B cell (primary cell): ENCODE data around the gene RFC5. TPM values are rescaled to one million over a fixed set of nuclear protein-coding genes. Genes with fewer than 3 reads are reported as not detected.

ENCODE experiments used
- ATAC-seq: fragments of 200-7000 bp; cut with Tn5 transposase; one replicate; pipeline ENCODE4 v1.10.0; 2021; ENCODE audit warnings: low read depth, mild to moderate bottlenecking, moderate number of reproducible peaks, moderate library complexity
- CTCF ChIA-PET: fragments of 350-600 bp; sonication (Branson Sonifier 250); formaldehyde crosslinking; loops from one replicate; lab custom pipeline; 2021; ENCODE audit warnings: antibody characterized with exemption, inconsistent platforms; lab: Charles Lee
- POLR2A ChIA-PET: fragments of 350-600 bp; sonication (Branson Sonifier 250); formaldehyde crosslinking; loops from one replicate; lab custom pipeline; 2021; ENCODE audit warnings: antibody characterized with exemption; lab: Charles Lee
- DNase-seq: peaks from one replicate; pipeline ENCODE4 v3.0.0; 2013
- H2AFZ ChIP-seq: 2 replicates; pipeline ENCODE4 v1.6.1; 2012; ENCODE audit warnings: mild to moderate bottlenecking, low read depth, low read length; ENCODE audit not compliant: insufficient read depth, poor library complexity, severe bottlenecking
- H3K27ac ChIP-seq, 2 donors: 1 replicate in 1 of 2; 2 replicates in 1 of 2; pipeline ENCODE4 v1.5.1; 2012 to 2013; ENCODE audit warnings: low read length in 2 of 2, mild to moderate bottlenecking in 2 of 2, moderate library complexity in 1 of 2
- H3K27me3 ChIP-seq, 4 experiments: fragments of 200-600 bp in 1 of 4; sonication (generic) in 1 of 4; replicated peaks in 1 of 4; 1 replicate in 2 of 4; 2 replicates in 2 of 4; pipeline versions ENCODE4 v1.6.1 to v1.7.0; 2013 to 2016; ENCODE audit warnings: low read length in 3 of 4, mild to moderate bottlenecking in 2 of 4, mixed read lengths in 1 of 4, moderate library complexity in 1 of 4; ENCODE audit not compliant: insufficient read depth in 4 of 4, control insufficient read depth in 3 of 4; ENCODE audit errors: control extremely low read depth in 1 of 4
- H3K36me3 ChIP-seq, 2 experiments: replicated peaks in 1 of 2; 1 replicate in 1 of 2; 2 replicates in 1 of 2; pipeline versions ENCODE4 v1.6.1 to v1.7.1; 2013; ENCODE audit warnings: low read length in 1 of 2; ENCODE audit not compliant: insufficient read depth in 2 of 2, control insufficient read depth in 1 of 2; ENCODE audit errors: control extremely low read depth in 1 of 2, extremely low read depth in 1 of 2
- H3K4me1 ChIP-seq, 2 donors: fragments of 200-600 bp in 1 of 2; sonication (generic) in 1 of 2; 1 replicate in 1 of 2; 2 replicates in 1 of 2; pipeline versions ENCODE4 v1.5.1 to v1.6.1; 2013 to 2017; ENCODE audit warnings: low read length in 2 of 2; ENCODE audit not compliant: control insufficient read depth in 2 of 2, insufficient read depth in 2 of 2
- H3K4me2 ChIP-seq: replicated peaks from 2 replicates; pipeline ENCODE3; 2012; ENCODE audit warnings: mild to moderate bottlenecking, low read depth, low read length; ENCODE audit not compliant: poor library complexity, severe bottlenecking
- H3K4me3 ChIP-seq, 5 experiments: fragments of 200-600 bp in 1 of 5; sonication (generic) in 1 of 5; 1 replicate in 3 of 5; 2 replicates in 2 of 5; pipeline versions ENCODE4 v1.5.1 to v1.7.0; 2011 to 2016; ENCODE audit warnings: low read length in 4 of 5, mild to moderate bottlenecking in 4 of 5, low read depth in 2 of 5, control low read depth in 1 of 5, moderate library complexity in 1 of 5; ENCODE audit not compliant: insufficient read depth in 1 of 5; ENCODE audit errors: control extremely low read depth in 1 of 5, extremely low read depth in 1 of 5
- H3K79me2 ChIP-seq: fragments of 200-600 bp; sonication (generic); one replicate; pipeline ENCODE4 v1.6.0; 2016; ENCODE audit warnings: low read length; ENCODE audit not compliant: control insufficient read depth, insufficient read depth
- H3K9ac ChIP-seq: fragments of 200-600 bp; sonication (generic); 2 replicates; pipeline ENCODE4 v1.6.1; 2017; ENCODE audit warnings: mild to moderate bottlenecking, low read length, moderate library complexity
- H3K9me3 ChIP-seq, 3 donors: one replicate each; pipeline versions ENCODE4 v1.6.1 to v1.7.1; 2013; ENCODE audit warnings: low read length in 2 of 3; ENCODE audit not compliant: control insufficient read depth in 2 of 3, insufficient read depth in 1 of 3; ENCODE audit errors: control extremely low read depth in 1 of 3
- H4K20me1 ChIP-seq: 2 replicates; pipeline ENCODE4 v1.6.0; 2012; ENCODE audit warnings: mild to moderate bottlenecking, low read length; ENCODE audit not compliant: insufficient read depth, control insufficient read depth, poor library complexity, severe bottlenecking
- H3K27ac Mint-ChIP-seq: one replicate; pipeline ENCODE4 v1.8.0; 2021; ENCODE audit warnings: mixed read lengths
- H3K27me3 Mint-ChIP-seq: one replicate; pipeline ENCODE4 v1.8.0; 2021; ENCODE audit warnings: mixed read lengths
- H3K4me1 Mint-ChIP-seq: one replicate; pipeline ENCODE4 v1.8.0; 2021; ENCODE audit warnings: mixed read lengths
- H3K4me3 Mint-ChIP-seq: one replicate; pipeline ENCODE4 v1.8.0; 2021; ENCODE audit warnings: mixed read lengths
- H3K9me3 Mint-ChIP-seq: one replicate; pipeline ENCODE4 v1.8.0; 2022; ENCODE audit warnings: mixed read lengths; ENCODE audit not compliant: insufficient read depth
- EZH2 ChIP-seq: IDR thresholded peaks from 2 replicates; pipeline ENCODE4 v1.6.1; 2012; ENCODE audit warnings: borderline replicate concordance, low read depth, mild to moderate bottlenecking, moderate library complexity, low read length; ENCODE audit not compliant: insufficient read depth, poor library complexity, severe bottlenecking
- WGBS: methylation state at CpG from one replicate; pipeline ENCODE4 v1.1.5; 2013; ENCODE audit warnings: missing lambda C conversion rate; ENCODE audit not compliant: insufficient coverage; 5-methylcytosine and 5-hydroxymethylcytosine counted together
- intact Hi-C: fragments of 100-400 bp; cut with micrococcal nuclease; formaldehyde crosslinking; loops from one replicate; pipeline ENCODE4 v1.10.0; 2022
- polyA plus RNA-seq: library from polyadenylated mRNA; depleted of rRNA; stranded (reverse); fragments of >200 nt; gene quantifications from 2 replicates; pipeline ENCODE4 v1.2.3, GENCODE V29; 2012
- total RNA-seq, 2 donors: library from RNA; stranded (reverse); fragments of 120-200 nt in 1 of 2; gene quantifications; 1 replicate in 1 of 2; 2 replicates in 1 of 2; pipeline versions ENCODE4 v1.2.3 to v1.2.4, GENCODE V29; 2013 to 2022
- TF ChIP-seq, protein P1 (sequence below): fragments of 200-600 bp; IDR thresholded peaks from one replicate; pipeline ENCODE4 v1.8.0; 2022; ENCODE audit warnings: antibody characterized with exemption, mild to moderate bottlenecking

The RFC5 gene
- total and polyA plus RNA-seq, 2 donors (not counting 1 experiment from before 2014, with no cell fraction given): 22.7 to 23.2 TPM

DNA sequence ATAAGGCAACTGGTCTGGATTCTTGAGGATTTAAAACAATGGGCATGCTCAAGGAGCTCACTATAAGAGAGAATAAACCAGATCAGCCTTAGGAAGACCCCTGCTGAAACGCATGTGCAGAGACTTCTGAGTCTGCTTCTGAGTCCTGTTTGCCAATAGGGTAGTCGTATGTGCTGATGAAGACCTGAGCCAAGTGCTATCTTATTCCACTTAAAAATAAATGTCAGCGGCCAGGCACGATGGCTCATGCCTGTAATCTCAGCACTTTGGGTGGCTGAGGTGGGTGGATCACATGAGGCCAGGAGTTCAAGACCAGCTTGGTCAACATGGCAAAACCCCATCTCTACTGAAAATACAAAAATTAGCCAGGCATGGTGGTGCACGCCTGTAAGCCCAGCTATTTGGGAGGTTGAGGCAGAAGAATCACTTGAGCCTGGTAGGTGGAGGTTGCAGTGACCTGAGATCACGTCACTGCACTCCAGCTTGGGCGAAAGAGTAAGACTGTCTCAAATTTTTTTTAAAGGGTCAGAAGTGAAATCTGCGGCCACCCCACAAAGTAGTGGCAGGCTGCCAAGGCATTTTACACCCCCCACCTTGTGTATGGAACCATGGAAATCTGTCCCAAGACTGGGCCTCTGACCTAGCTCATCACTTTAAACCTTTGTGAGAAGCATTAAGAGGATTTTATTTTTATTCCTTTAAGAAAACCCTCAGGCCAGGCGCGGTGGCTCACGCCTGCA lies 20.3 kb downstream of the RFC5 start:
- peaks cover 0 to 52% of the 10 kb centered on the region in 2 experiments for H3K36me3 ChIP-seq
- no peak overlapping the region for H3K27ac Mint-ChIP-seq
- intact Hi-C loops: loop anchor here (10.0 kb wide), 1 partner anchor 162 kb away; no protein-coding TSS in a partner anchor
- H3K27me3 Mint-ChIP-seq: no peaks in the 10 kb centered on the region
- no peak overlapping the region for H3K9ac ChIP-seq
- H3K27ac ChIP-seq: no peak overlapping the region
- no peak overlapping the region for H2AFZ ChIP-seq
- no peak for TF ChIP-seq EZH2
- TF ChIP-seq, protein P1, sequence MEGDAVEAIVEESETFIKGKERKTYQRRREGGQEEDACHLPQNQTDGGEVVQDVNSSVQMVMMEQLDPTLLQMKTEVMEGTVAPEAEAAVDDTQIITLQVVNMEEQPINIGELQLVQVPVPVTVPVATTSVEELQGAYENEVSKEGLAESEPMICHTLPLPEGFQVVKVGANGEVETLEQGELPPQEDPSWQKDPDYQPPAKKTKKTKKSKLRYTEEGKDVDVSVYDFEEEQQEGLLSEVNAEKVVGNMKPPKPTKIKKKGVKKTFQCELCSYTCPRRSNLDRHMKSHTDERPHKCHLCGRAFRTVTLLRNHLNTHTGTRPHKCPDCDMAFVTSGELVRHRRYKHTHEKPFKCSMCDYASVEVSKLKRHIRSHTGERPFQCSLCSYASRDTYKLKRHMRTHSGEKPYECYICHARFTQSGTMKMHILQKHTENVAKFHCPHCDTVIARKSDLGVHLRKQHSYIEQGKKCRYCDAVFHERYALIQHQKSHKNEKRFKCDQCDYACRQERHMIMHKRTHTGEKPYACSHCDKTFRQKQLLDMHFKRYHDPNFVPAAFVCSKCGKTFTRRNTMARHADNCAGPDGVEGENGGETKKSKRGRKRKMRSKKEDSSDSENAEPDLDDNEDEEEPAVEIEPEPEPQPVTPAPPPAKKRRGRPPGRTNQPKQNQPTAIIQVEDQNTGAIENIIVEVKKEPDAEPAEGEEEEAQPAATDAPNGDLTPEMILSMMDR: no peak
- H3K79me2 ChIP-seq: no peaks in the 10 kb centered on the region
- H4K20me1 ChIP-seq: no peaks in the 10 kb centered on the region
- H3K4me3 ChIP-seq: no peak overlapping the region
- no peak overlapping the region for H3K4me2 ChIP-seq
- DNase-seq: no peak
- ChIA-PET POLR2A (interaction anchor here (0.6 kb wide), 1 partner anchor 31 kb away, joined by 8 read pairs; no protein-coding TSS in a partner anchor), CTCF (no interaction called here)
- 100% methylated on average over 2 of the region's 11 CpGs for WGBS
- no peaks in the 10 kb centered on the region for H3K9me3 Mint-ChIP-seq
- no peaks in the 10 kb centered on the region for H3K27me3 ChIP-seq
- no peaks in the 10 kb centered on the region for H3K9me3 ChIP-seq
- H3K4me1 Mint-ChIP-seq: peaks cover 15% of the 10 kb centered on the region
- H3K4me3 Mint-ChIP-seq: no peak overlapping the region
- no peak for ATAC-seq
- peaks cover 8 to 10% of the 10 kb centered on the region in 2 donors for H3K4me1 ChIP-seq

DNA sequence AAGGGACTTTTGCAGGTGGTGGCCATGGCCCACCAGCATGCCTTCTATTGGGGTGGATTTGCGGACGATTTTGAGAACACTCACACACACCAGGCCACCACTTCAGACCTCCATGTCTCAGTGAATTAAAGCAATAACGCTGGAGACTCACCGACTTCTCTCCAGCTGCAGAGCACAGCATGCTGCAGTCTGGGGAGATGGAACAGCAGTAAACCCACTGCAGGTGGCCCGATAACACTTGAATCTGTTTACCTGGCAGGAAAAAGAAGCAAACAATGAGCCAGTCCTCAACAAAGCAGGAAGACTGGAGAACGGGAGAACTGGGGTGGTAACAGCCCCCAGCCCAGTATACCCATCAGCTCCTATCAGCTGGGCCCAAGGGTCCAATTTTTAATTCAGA lies 21.6 kb downstream of the RFC5 start:
- no peak overlapping the region for H3K4me2 ChIP-seq
- H3K9me3 Mint-ChIP-seq: no peaks in the 10 kb centered on the region
- H3K4me3 ChIP-seq: no peak overlapping the region
- H3K27ac ChIP-seq: no peak overlapping the region
- H3K27ac Mint-ChIP-seq: no peak overlapping the region
- no peaks in the 10 kb centered on the region for H4K20me1 ChIP-seq
- no peaks in the 10 kb centered on the region for H3K27me3 Mint-ChIP-seq
- no peak for ATAC-seq
- ChIA-PET POLR2A (no interaction called here), CTCF (no interaction called here)
- DNase-seq: no peak
- intact Hi-C loops: loop anchor here (10.0 kb wide), 1 partner anchor 163 kb away; no protein-coding TSS in a partner anchor
- H3K4me1 ChIP-seq: peaks cover 8 to 10% of the 10 kb centered on the region in 2 donors
- no peak overlapping the region for H3K9ac ChIP-seq
- peaks cover 0 to 58% of the 10 kb centered on the region in 2 experiments for H3K36me3 ChIP-seq
- no peaks in the 10 kb centered on the region for H3K79me2 ChIP-seq
- H3K4me3 Mint-ChIP-seq: no peak overlapping the region
- TF ChIP-seq, protein P1: no peak
- TF ChIP-seq EZH2: no peak
- no peaks in the 10 kb centered on the region for H3K9me3 ChIP-seq
- no peak overlapping the region for H2AFZ ChIP-seq
- H3K4me1 Mint-ChIP-seq: peaks cover 15% of the 10 kb centered on the region
- H3K27me3 ChIP-seq: no peaks in the 10 kb centered on the region
- WGBS: 86% methylated on average over 4 of the region's 6 CpGs
